Measurements from ENCODE around the gene C6orf136. TPM values are rescaled to one million over a fixed set of nuclear protein-coding genes. Genes with fewer than 3 reads are reported as not detected.
A peak's percentile ranks its signal among the peaks of the same experiment; 100 is the strongest.
"Not testable (repeated sequence)": the region's sequence is repeated elsewhere in the genome, so short reads cannot be mapped to it uniquely, and the experiment has no call there.

Gene C6orf136
- total RNA-seq, 2 experiments from 2014 or later, result 31.6 to 40.1 TPM

- Mint-ChIP-seq H3K9me3 (ENCODE audit: insufficient read depth) (no peaks in the 10 kb centered on the region), H3K4me1 (ENCODE audit: low read depth) (peaks cover 52% of the 10 kb centered on the region), H3K27ac (peak overlapping the region; percentile 3), H3K36me3 (ENCODE audit: low read depth) (peaks cover 25% of the 10 kb centered on the region), H3K4me3 (no peak overlapping the region), H3K27me3 (ENCODE audit: low read depth) (no peaks in the 10 kb centered on the region)
- CTCF ChIA-PET, result interaction anchor here (1.0 to 1.8 kb wide), 3 partner anchors 34 to 86 kb away, joined by 3 to 8 read pairs (median 3); no protein-coding TSS in a partner anchor
- DNase-seq, result no peak
- POLR2A ChIA-PET, result interaction anchor here (0.7 kb wide), 1 partner anchor 360 kb away, joined by 7 read pairs; no protein-coding TSS in a partner anchor
- no peak for ATAC-seq
These were observed 2.2 kb upstream of the C6orf136 start for GRCh38 chr6:30644769-30645168.

GRCh38 chr6:30645989-30646388 is 944 bp upstream of the C6orf136 start:
- POLR2A ChIA-PET, result interaction anchor here (1.1 to 1.5 kb wide), 3 partner anchors 28 to 71 kb away, joined by 5 to 13 read pairs (median 11); partner anchors contain the start of genes MDC1, MRPS18B and PPP1R10
- Mint-ChIP-seq H3K27ac (no peak overlapping the region), H3K27me3 (ENCODE audit: low read depth) (no peaks in the 10 kb centered on the region), H3K9me3 (ENCODE audit: insufficient read depth) (no peaks in the 10 kb centered on the region), H3K36me3 (ENCODE audit: low read depth) (peaks cover 27% of the 10 kb centered on the region), H3K4me1 (ENCODE audit: low read depth) (peaks cover 43% of the 10 kb centered on the region), H3K4me3 (peak overlapping the region; percentile 91)
- ATAC-seq (no peak), DNase-seq (no peak)
- CTCF ChIA-PET, result interaction anchor here (1.2 to 1.4 kb wide), 2 partner anchors 27 to 33 kb away, joined by 3 to 7 read pairs; partner anchors contain the start of gene DHX16

- H3K4me3 Mint-ChIP-seq, result peak overlapping the region; percentile 91
- H3K27ac Mint-ChIP-seq, result peak overlapping the region; percentile 93
- CTCF ChIA-PET, result interaction anchor here (0.8 to 1.5 kb wide), 7 partner anchors 18 to 440 kb away, joined by 3 to 7 read pairs (median 3); partner anchors contain the start of genes DHX16, MRPS18B and PPP1R10
- no peaks in the 10 kb centered on the region for H3K9me3 Mint-ChIP-seq (ENCODE audit: insufficient read depth)
- ATAC-seq (peak; percentile 82), DNase-seq (peak; percentile 82)
- POLR2A ChIA-PET, result interaction anchor here (0.7 to 1.5 kb wide), 8 partner anchors 11 to 70 kb away, joined by 3 to 13 read pairs (median 4); partner anchors contain the start of genes MDC1, MRPS18B and PPP1R10
- H3K4me1 Mint-ChIP-seq (ENCODE audit: low read depth), result peaks cover 33% of the 10 kb centered on the region
- peaks cover 37% of the 10 kb centered on the region for H3K36me3 Mint-ChIP-seq (ENCODE audit: low read depth)
- no peaks in the 10 kb centered on the region for H3K27me3 Mint-ChIP-seq (ENCODE audit: low read depth)
These were observed 546 bp downstream of the C6orf136 start for GRCh38 chr6:30647242-30648116.

- H3K27me3 Mint-ChIP-seq (ENCODE audit: low read depth), result no peaks in the 10 kb centered on the region
- ATAC-seq (no peak), DNase-seq (no peak)
- no peaks in the 10 kb centered on the region for H3K9me3 Mint-ChIP-seq (ENCODE audit: insufficient read depth)
- POLR2A ChIA-PET, result interaction anchor here (0.7 to 1.2 kb wide), 6 partner anchors 10 to 74 kb away, joined by 3 to 4 read pairs (median 3); partner anchors contain the start of gene PPP1R10
- H3K4me3 Mint-ChIP-seq, result no peak overlapping the region
- peaks cover 48% of the 10 kb centered on the region for H3K36me3 Mint-ChIP-seq (ENCODE audit: low read depth)
- peaks cover 22% of the 10 kb centered on the region for H3K4me1 Mint-ChIP-seq (ENCODE audit: low read depth)
- CTCF ChIA-PET, result interaction anchor here (1.0 to 1.4 kb wide), 3 partner anchors 21 to 106 kb away, joined by 3 read pairs; partner anchors contain the start of gene DHX16
- no peak overlapping the region for H3K27ac Mint-ChIP-seq
These were observed 4.2 kb downstream of the C6orf136 start for GRCh38 chr6:30651143-30651542.

- CTCF ChIA-PET, result interaction anchor here (0.6 kb wide), 1 partner anchor 16 kb away, joined by 3 read pairs; no protein-coding TSS in a partner anchor
- Mint-ChIP-seq H3K4me3 (no peak overlapping the region), H3K27me3 (ENCODE audit: low read depth) (no peaks in the 10 kb centered on the region), H3K4me1 (ENCODE audit: low read depth) (peaks cover 2% of the 10 kb centered on the region), H3K36me3 (ENCODE audit: low read depth) (peaks cover 58% of the 10 kb centered on the region), H3K9me3 (ENCODE audit: insufficient read depth) (no peaks in the 10 kb centered on the region), H3K27ac (no peak overlapping the region)
- POLR2A ChIA-PET, result interaction anchor here (0.6 kb wide), 1 partner anchor 12 kb away, joined by 5 read pairs; no protein-coding TSS in a partner anchor
- no peak for ATAC-seq
- DNase-seq, result no peak
These were observed 8.1 kb downstream of the C6orf136 start for GRCh38 chr6:30654798-30655742.

GRCh38 chr6:30655743-30656094 is 8.8 kb downstream of the C6orf136 start:
- H3K27ac Mint-ChIP-seq, result no peak overlapping the region
- POLR2A ChIA-PET, result no interaction called here

GRCh38 chr6:30656513-30656912 is 9.6 kb downstream of the C6orf136 start:
- ATAC-seq, result no peak
- DNase-seq, result no peak
- H3K9me3 Mint-ChIP-seq (ENCODE audit: insufficient read depth), result no peaks in the 10 kb centered on the region
- H3K27me3 Mint-ChIP-seq (ENCODE audit: low read depth), result no peaks in the 10 kb centered on the region
- ChIA-PET CTCF (interaction anchor here (1.3 kb wide), 1 partner anchor 23 kb away, joined by 3 read pairs; no protein-coding TSS in a partner anchor), POLR2A (no interaction called here)
- H3K4me3 Mint-ChIP-seq, result no peak overlapping the region
- peaks cover 2% of the 10 kb centered on the region for H3K4me1 Mint-ChIP-seq (ENCODE audit: low read depth)
- peaks cover 54% of the 10 kb centered on the region for H3K36me3 Mint-ChIP-seq (ENCODE audit: low read depth)
- no peak overlapping the region for H3K27ac Mint-ChIP-seq

More at GRCh38 chr6:30655743-30656094, 8.8 kb downstream of the C6orf136 start:
- peaks cover 57% of the 10 kb centered on the region for H3K36me3 Mint-ChIP-seq (ENCODE audit: low read depth)
- CTCF ChIA-PET, result no interaction called here
- H3K9me3 Mint-ChIP-seq (ENCODE audit: insufficient read depth), result no peaks in the 10 kb centered on the region
- no peak for ATAC-seq
- peaks cover 2% of the 10 kb centered on the region for H3K4me1 Mint-ChIP-seq (ENCODE audit: low read depth)
- H3K4me3 Mint-ChIP-seq, result no peak overlapping the region
- no peak for DNase-seq
- no peaks in the 10 kb centered on the region for H3K27me3 Mint-ChIP-seq (ENCODE audit: low read depth)

- peaks cover 2% of the 10 kb centered on the region for H3K4me1 Mint-ChIP-seq (ENCODE audit: low read depth)
- ATAC-seq, result no peak
These were observed 10.5 kb downstream of the C6orf136 start for GRCh38 chr6:30657454-30657853.

GRCh38 chr6:30657922-30658321 is 11.0 kb downstream of the C6orf136 start:
- H3K27me3 Mint-ChIP-seq (ENCODE audit: low read depth); H3K4me3 Mint-ChIP-seq; H3K27ac Mint-ChIP-seq; H3K9me3 Mint-ChIP-seq (ENCODE audit: insufficient read depth); H3K4me1 Mint-ChIP-seq (ENCODE audit: low read depth); CTCF ChIA-PET; ATAC-seq; DNase-seq; POLR2A ChIA-PET: not testable (repeated sequence)
- H3K36me3 Mint-ChIP-seq (ENCODE audit: low read depth), result peaks cover 55% of the 10 kb centered on the region

More at GRCh38 chr6:30657454-30657853, 10.5 kb downstream of the C6orf136 start:
- ChIA-PET CTCF (interaction anchor here (1.3 kb wide), 1 partner anchor 22 kb away, joined by 3 read pairs; no protein-coding TSS in a partner anchor), POLR2A (interaction anchor here (0.6 kb wide), 1 partner anchor 128 kb away, joined by 3 read pairs; no protein-coding TSS in a partner anchor)
- no peak for DNase-seq
- Mint-ChIP-seq H3K4me3 (no peak overlapping the region), H3K27ac (peak overlapping the region; percentile 57), H3K27me3 (ENCODE audit: low read depth) (no peaks in the 10 kb centered on the region), H3K9me3 (ENCODE audit: insufficient read depth) (no peaks in the 10 kb centered on the region), H3K36me3 (ENCODE audit: low read depth) (peaks cover 54% of the 10 kb centered on the region)

GRCh38 chr6:30664994-30665767 is 18.2 kb downstream of the C6orf136 start:
- no peak overlapping the region for H3K27ac Mint-ChIP-seq
- H3K27me3 Mint-ChIP-seq (ENCODE audit: low read depth), result no peaks in the 10 kb centered on the region
- ChIA-PET CTCF (interaction anchor here (0.7 to 2.8 kb wide), 8 partner anchors 13 to 182 kb away, joined by 3 to 9 read pairs (median 3); no protein-coding TSS in a partner anchor), POLR2A (interaction anchor here (0.8 to 1.0 kb wide), 4 partner anchors 7 to 48 kb away, joined by 3 to 4 read pairs (median 3); partner anchors contain the start of genes MRPS18B and PPP1R10)
- H3K36me3 Mint-ChIP-seq (ENCODE audit: low read depth), result peaks cover 61% of the 10 kb centered on the region
- no peak overlapping the region for H3K4me3 Mint-ChIP-seq
- ATAC-seq, result no peak
- no peaks in the 10 kb centered on the region for H3K9me3 Mint-ChIP-seq (ENCODE audit: insufficient read depth)
- no peak for DNase-seq
- peaks cover 13% of the 10 kb centered on the region for H3K4me1 Mint-ChIP-seq (ENCODE audit: low read depth)

Measured in activated CD8-positive, alpha-beta T cell treated with anti-CD3 and anti-CD28 coated beads, Interleukin-2, amount 10 ng/mL, durations not matched to agents 7 days and 5 days (primary cell).